ENCODE measurements around the gene ADCY3. TPM values are rescaled to one million over a fixed set of nuclear protein-coding genes. Genes with fewer than 3 reads are reported as not detected.

Gene ADCY3
- total RNA-seq, 6 experiments from 2014 or later, result 54.4 to 80.7 (median 72.0) TPM

- Mint-ChIP-seq H3K9me3 (no peaks in the 10 kb centered on the region), H3K27ac (peak overlapping the region; percentile 79), H3K36me3 (ENCODE audit: low read depth) (peaks cover 6% of the 10 kb centered on the region; the same call in 1 of the 2 replicates), H3K4me1 (ENCODE audit: low read depth) (peaks cover 42% of the 10 kb centered on the region), H3K27me3 (ENCODE audit: insufficient read depth) (no peaks in the 10 kb centered on the region; the same call in none of the 2 replicates), H3K4me3 (peak overlapping the region; percentile 94)
- no peak for DNase-seq
- TF ChIP-seq CTCF (IDR thresholded peaks at IDR 0.05), result no peak
These were observed 1.6 kb downstream of the ADCY3 start for GRCh38 chr2:24918326-24919036.

GRCh38 chr2:24917731-24918325 lies 2.2 kb downstream of the ADCY3 start:
- no peaks in the 10 kb centered on the region for H3K9me3 Mint-ChIP-seq
- DNase-seq, result no peak
- H3K27me3 Mint-ChIP-seq (ENCODE audit: insufficient read depth), result no peaks in the 10 kb centered on the region; the same call in none of the 2 replicates
- peaks cover 42% of the 10 kb centered on the region for H3K4me1 Mint-ChIP-seq (ENCODE audit: low read depth)
- TF ChIP-seq CTCF (IDR thresholded peaks at IDR 0.05), result no peak
- peak overlapping the region; percentile 94 for H3K4me3 Mint-ChIP-seq
- peak overlapping the region; percentile 79; the same call in 1 of the 2 replicates for H3K27ac Mint-ChIP-seq
- H3K36me3 Mint-ChIP-seq (ENCODE audit: low read depth), result peaks cover 6% of the 10 kb centered on the region; the same call in 1 of the 2 replicates

- Mint-ChIP-seq H3K27me3 (ENCODE audit: insufficient read depth) (no peaks in the 10 kb centered on the region; the same call in none of the 2 replicates), H3K36me3 (ENCODE audit: low read depth) (peaks cover 7% of the 10 kb centered on the region), H3K9me3 (no peaks in the 10 kb centered on the region), H3K4me1 (ENCODE audit: low read depth) (peaks cover 42% of the 10 kb centered on the region), H3K4me3 (peak overlapping the region; percentile 94), H3K27ac (peak overlapping the region; percentile 61; the same call in 1 of the 2 replicates)
- DNase-seq, result peak; percentile 42
- TF ChIP-seq CTCF (IDR thresholded peaks at IDR 0.05), result no peak
These were observed 3.0 kb downstream of the ADCY3 start for GRCh38 chr2:24917086-24917485.

- Mint-ChIP-seq H3K4me1 (ENCODE audit: low read depth) (peaks cover 38% of the 10 kb centered on the region), H3K27me3 (ENCODE audit: insufficient read depth) (no peaks in the 10 kb centered on the region; the same call in 1 of the 2 replicates), H3K9me3 (no peaks in the 10 kb centered on the region; the same call in 1 of the 2 replicates), H3K36me3 (ENCODE audit: low read depth) (peaks cover 12% of the 10 kb centered on the region), H3K27ac (no peak overlapping the region), H3K4me3 (no peak overlapping the region)
- DNase-seq, result no peak
- TF ChIP-seq CTCF (IDR thresholded peaks at IDR 0.05), result no peak
These were observed 4.2 kb downstream of the ADCY3 start for GRCh38 chr2:24915796-24916195.

- Mint-ChIP-seq H3K27ac (no peak overlapping the region), H3K36me3 (ENCODE audit: low read depth) (peaks cover 13% of the 10 kb centered on the region), H3K9me3 (no peaks in the 10 kb centered on the region; the same call in 1 of the 2 replicates), H3K4me3 (no peak overlapping the region), H3K4me1 (ENCODE audit: low read depth) (peaks cover 37% of the 10 kb centered on the region), H3K27me3 (ENCODE audit: insufficient read depth) (no peaks in the 10 kb centered on the region; the same call in 1 of the 2 replicates)
- no peak for DNase-seq
- TF ChIP-seq CTCF (IDR thresholded peaks at IDR 0.05), result no peak
These were observed 4.9 kb downstream of the ADCY3 start for GRCh38 chr2:24915175-24915574.

Measured in HFFc6 (cell line).